ENCODE results near the gene POU2F1.

DNA sequence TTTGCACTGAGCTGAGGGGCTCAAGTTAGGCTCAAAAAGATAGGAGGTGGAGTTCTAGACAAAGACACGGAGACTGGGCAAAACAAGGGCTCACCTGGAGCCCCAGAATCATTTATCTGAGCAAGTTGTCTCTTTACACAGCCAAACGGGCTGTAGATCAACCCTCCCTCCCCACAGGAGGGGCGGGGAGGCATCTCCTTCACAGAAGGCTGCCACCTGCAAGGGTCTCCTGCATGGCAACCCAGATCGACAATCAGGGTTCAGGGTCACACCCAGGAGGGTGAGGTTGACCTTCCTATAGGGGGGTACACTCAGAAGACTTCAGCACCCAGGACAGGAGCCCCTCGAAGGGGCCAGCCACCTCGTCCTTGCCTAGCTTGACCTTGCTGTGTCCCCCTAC, 213.6 kb downstream of the POU2F1 start:
- TF ChIP-seq, protein P1, sequence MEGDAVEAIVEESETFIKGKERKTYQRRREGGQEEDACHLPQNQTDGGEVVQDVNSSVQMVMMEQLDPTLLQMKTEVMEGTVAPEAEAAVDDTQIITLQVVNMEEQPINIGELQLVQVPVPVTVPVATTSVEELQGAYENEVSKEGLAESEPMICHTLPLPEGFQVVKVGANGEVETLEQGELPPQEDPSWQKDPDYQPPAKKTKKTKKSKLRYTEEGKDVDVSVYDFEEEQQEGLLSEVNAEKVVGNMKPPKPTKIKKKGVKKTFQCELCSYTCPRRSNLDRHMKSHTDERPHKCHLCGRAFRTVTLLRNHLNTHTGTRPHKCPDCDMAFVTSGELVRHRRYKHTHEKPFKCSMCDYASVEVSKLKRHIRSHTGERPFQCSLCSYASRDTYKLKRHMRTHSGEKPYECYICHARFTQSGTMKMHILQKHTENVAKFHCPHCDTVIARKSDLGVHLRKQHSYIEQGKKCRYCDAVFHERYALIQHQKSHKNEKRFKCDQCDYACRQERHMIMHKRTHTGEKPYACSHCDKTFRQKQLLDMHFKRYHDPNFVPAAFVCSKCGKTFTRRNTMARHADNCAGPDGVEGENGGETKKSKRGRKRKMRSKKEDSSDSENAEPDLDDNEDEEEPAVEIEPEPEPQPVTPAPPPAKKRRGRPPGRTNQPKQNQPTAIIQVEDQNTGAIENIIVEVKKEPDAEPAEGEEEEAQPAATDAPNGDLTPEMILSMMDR (IDR thresholded peaks at IDR 0.05): no peak
- TF ChIP-seq POLR2A (IDR thresholded peaks at IDR 0.05): no peak
